ENCODE measurements around the gene TRIOBP. TPM values are rescaled to one million over a fixed set of nuclear protein-coding genes. Genes with fewer than 3 reads are reported as not detected.

Gene TRIOBP
- total and polyA plus RNA-seq, 2 of the 13 experiments (the other 11 are each of a cell fraction or from before 2014, with no cell fraction given): 6.1 to 15.4 TPM

DNA sequence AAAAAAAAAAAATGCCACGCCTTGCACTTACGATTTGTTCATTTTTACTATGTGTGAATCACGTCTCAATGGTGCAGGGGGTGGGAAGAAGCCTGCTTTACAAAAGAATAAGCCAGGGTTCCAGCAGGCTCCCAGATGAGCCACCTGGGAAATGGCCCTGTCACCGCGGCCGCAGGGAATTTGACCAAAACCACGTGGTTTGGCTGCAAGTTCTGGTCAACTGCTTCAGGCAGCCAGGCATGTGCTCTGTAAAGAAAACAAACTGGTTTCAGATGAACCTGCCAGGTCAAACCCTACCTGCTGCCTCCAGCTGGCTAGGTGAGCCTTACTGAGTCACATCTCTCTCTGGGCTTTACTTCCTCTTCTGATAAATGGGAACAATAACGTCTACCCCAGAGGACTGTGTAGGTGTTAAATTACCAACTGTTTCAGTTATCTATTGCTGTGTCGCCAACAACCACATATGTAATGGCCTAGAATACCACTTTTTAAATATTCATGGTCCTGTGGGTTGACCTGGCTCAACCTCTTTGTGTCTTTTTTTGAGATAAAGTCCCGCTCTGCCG is 80.4 kb downstream of the TRIOBP start (continued):
- TF ChIP-seq, protein P1, sequence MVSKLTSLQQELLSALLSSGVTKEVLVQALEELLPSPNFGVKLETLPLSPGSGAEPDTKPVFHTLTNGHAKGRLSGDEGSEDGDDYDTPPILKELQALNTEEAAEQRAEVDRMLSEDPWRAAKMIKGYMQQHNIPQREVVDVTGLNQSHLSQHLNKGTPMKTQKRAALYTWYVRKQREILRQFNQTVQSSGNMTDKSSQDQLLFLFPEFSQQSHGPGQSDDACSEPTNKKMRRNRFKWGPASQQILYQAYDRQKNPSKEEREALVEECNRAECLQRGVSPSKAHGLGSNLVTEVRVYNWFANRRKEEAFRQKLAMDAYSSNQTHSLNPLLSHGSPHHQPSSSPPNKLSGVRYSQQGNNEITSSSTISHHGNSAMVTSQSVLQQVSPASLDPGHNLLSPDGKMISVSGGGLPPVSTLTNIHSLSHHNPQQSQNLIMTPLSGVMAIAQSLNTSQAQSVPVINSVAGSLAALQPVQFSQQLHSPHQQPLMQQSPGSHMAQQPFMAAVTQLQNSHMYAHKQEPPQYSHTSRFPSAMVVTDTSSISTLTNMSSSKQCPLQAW (CRISPR knock-in tag; IDR thresholded peaks at IDR 0.05): no peak
- TF ChIP-seq, protein P2, sequence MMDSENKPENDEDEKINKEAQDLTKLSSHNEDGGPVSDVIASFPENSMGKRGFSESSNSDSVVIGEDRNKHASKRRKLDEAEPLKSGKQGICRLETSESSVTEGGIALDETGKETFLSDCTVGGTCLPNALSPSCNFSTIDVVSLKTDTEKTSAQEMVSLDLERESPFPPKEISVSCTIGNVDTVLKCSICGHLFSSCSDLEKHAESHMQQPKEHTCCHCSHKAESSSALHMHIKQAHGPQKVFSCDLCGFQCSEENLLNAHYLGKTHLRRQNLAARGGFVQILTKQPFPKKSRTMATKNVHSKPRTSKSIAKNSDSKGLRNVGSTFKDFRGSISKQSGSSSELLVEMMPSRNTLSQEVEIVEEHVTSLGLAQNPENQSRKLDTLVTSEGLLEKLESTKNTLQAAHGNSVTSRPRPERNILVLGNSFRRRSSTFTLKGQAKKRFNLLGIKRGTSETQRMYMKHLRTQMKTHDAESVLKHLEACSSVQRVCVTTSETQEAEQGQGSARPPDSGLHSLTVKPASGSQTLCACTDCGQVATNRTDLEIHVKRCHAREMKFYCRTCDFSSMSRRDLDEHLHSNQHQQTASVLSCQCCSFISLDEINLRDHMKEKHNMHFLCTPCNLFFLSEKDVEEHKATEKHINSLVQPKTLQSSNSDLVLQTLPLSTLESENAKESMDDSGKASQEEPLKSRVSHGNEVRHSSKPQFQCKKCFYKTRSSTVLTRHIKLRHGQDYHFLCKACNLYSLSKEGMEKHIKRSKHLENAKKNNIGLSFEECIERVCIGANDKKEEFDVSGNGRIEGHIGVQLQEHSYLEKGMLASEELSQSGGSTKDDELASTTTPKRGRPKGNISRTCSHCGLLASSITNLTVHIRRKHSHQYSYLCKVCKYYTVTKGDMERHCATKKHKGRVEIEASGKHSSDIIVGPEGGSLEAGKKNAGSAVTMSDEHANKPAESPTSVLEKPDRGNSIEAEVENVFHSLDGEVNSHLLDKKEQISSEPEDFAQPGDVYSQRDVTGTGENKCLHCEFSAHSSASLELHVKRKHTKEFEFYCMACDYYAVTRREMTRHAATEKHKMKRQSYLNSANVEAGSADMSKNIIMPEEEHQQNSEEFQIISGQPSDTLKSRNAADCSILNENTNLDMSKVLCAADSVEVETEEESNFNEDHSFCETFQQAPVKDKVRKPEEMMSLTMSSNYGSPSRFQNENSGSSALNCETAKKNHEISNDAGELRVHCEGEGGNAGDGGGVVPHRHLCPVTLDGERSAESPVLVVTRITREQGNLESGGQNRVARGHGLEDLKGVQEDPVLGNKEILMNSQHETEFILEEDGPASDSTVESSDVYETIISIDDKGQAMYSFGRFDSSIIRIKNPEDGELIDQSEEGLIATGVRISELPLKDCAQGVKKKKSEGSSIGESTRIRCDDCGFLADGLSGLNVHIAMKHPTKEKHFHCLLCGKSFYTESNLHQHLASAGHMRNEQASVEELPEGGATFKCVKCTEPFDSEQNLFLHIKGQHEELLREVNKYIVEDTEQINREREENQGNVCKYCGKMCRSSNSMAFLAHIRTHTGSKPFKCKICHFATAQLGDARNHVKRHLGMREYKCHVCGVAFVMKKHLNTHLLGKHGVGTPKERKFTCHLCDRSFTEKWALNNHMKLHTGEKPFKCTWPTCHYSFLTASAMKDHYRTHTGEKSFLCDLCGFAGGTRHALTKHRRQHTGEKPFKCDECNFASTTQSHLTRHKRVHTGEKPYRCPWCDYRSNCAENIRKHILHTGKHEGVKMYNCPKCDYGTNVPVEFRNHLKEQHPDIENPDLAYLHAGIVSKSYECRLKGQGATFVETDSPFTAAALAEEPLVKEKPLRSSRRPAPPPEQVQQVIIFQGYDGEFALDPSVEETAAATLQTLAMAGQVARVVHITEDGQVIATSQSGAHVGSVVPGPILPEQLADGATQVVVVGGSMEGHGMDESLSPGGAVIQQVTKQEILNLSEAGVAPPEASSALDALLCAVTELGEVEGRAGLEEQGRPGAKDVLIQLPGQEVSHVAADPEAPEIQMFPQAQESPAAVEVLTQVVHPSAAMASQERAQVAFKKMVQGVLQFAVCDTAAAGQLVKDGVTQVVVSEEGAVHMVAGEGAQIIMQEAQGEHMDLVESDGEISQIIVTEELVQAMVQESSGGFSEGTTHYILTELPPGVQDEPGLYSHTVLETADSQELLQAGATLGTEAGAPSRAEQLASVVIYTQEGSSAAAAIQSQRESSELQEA (CRISPR knock-in tag; IDR thresholded peaks at IDR 0.05; ENCODE audit: not compliant biosample characterization): no peak
- TF ChIP-seq ERF (CRISPR knock-in tag; IDR thresholded peaks at IDR 0.05) (0 out of 2 replicates have a peak, but pooled peaks have one; percentile 22), AGO1 (IDR thresholded peaks at IDR 0.05; ENCODE audit: low read depth, low read length, poor library complexity, severe bottlenecking) (no peak), RXRA (CRISPR knock-in tag; IDR thresholded peaks at IDR 0.05) (no peak), RFXAP (CRISPR knock-in tag; IDR thresholded peaks at IDR 0.05; ENCODE audit: borderline replicate concordance) (0 out of 2 replicates have a peak, but pooled peaks have one; percentile 48)
- TF ChIP-seq, protein P3, sequence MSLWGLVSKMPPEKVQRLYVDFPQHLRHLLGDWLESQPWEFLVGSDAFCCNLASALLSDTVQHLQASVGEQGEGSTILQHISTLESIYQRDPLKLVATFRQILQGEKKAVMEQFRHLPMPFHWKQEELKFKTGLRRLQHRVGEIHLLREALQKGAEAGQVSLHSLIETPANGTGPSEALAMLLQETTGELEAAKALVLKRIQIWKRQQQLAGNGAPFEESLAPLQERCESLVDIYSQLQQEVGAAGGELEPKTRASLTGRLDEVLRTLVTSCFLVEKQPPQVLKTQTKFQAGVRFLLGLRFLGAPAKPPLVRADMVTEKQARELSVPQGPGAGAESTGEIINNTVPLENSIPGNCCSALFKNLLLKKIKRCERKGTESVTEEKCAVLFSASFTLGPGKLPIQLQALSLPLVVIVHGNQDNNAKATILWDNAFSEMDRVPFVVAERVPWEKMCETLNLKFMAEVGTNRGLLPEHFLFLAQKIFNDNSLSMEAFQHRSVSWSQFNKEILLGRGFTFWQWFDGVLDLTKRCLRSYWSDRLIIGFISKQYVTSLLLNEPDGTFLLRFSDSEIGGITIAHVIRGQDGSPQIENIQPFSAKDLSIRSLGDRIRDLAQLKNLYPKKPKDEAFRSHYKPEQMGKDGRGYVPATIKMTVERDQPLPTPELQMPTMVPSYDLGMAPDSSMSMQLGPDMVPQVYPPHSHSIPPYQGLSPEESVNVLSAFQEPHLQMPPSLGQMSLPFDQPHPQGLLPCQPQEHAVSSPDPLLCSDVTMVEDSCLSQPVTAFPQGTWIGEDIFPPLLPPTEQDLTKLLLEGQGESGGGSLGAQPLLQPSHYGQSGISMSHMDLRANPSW (CRISPR knock-in tag; IDR thresholded peaks at IDR 0.05; ENCODE audit: borderline replicate concordance): no peak
- TF ChIP-seq, protein P4, sequence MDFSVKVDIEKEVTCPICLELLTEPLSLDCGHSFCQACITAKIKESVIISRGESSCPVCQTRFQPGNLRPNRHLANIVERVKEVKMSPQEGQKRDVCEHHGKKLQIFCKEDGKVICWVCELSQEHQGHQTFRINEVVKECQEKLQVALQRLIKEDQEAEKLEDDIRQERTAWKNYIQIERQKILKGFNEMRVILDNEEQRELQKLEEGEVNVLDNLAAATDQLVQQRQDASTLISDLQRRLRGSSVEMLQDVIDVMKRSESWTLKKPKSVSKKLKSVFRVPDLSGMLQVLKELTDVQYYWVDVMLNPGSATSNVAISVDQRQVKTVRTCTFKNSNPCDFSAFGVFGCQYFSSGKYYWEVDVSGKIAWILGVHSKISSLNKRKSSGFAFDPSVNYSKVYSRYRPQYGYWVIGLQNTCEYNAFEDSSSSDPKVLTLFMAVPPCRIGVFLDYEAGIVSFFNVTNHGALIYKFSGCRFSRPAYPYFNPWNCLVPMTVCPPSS (IDR thresholded peaks at IDR 0.05): no peak
- TF ChIP-seq, protein P5, sequence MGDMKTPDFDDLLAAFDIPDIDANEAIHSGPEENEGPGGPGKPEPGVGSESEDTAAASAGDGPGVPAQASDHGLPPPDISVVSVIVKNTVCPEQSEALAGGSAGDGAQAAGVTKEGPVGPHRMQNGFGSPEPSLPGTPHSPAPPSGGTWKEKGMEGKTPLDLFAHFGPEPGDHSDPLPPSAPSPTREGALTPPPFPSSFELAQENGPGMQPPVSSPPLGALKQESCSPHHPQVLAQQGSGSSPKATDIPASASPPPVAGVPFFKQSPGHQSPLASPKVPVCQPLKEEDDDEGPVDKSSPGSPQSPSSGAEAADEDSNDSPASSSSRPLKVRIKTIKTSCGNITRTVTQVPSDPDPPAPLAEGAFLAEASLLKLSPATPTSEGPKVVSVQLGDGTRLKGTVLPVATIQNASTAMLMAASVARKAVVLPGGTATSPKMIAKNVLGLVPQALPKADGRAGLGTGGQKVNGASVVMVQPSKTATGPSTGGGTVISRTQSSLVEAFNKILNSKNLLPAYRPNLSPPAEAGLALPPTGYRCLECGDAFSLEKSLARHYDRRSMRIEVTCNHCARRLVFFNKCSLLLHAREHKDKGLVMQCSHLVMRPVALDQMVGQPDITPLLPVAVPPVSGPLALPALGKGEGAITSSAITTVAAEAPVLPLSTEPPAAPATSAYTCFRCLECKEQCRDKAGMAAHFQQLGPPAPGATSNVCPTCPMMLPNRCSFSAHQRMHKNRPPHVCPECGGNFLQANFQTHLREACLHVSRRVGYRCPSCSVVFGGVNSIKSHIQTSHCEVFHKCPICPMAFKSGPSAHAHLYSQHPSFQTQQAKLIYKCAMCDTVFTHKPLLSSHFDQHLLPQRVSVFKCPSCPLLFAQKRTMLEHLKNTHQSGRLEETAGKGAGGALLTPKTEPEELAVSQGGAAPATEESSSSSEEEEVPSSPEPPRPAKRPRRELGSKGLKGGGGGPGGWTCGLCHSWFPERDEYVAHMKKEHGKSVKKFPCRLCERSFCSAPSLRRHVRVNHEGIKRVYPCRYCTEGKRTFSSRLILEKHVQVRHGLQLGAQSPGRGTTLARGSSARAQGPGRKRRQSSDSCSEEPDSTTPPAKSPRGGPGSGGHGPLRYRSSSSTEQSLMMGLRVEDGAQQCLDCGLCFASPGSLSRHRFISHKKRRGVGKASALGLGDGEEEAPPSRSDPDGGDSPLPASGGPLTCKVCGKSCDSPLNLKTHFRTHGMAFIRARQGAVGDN (CRISPR knock-in tag; IDR thresholded peaks at IDR 0.05): peak; percentile 78
